HepG2 (cell line): ENCODE measurements around the gene HYAL2. TPM values are rescaled to one million over a fixed set of nuclear protein-coding genes. Genes with fewer than 3 reads are reported as not detected.

Source experiments
- CBX1 ChIP-seq: IDR thresholded peaks from one replicate; pipeline ENCODE4 v1.6.1; 2016; ENCODE audit warnings: antibody characterized with exemption, low read depth
- ELF3 ChIP-seq: IDR thresholded peaks from 2 replicates; pipeline ENCODE4 v1.6.1; 2016; ENCODE audit warnings: missing genetic modification reagents, missing compliant biosample characterization
- HNRNPH1 ChIP-seq: fragments of 200-400 bp; formaldehyde crosslinking; optimal IDR thresholded peaks from 2 replicates; pipeline ENCODE3; 2017; ENCODE audit warnings: mild to moderate bottlenecking, low read depth, low read length
- KDM1A ChIP-seq: IDR thresholded peaks from 2 replicates; pipeline ENCODE4 v1.6.1; 2016; ENCODE audit warnings: missing compliant biosample characterization
- KLF12 ChIP-seq: sonication (generic); formaldehyde crosslinking; IDR thresholded peaks from 2 replicates; pipeline ENCODE4 v1.4.0; 2020; ENCODE audit warnings: missing genetic modification reagents, borderline replicate concordance
- KLF6 ChIP-seq: IDR thresholded peaks from 2 replicates; pipeline ENCODE4 v1.8.0; 2016; ENCODE audit warnings: missing biosample characterization, missing genetic modification reagents
- MBNL3 ChIP-seq: fragments of 250-450 bp; sonication (Bioruptor Pico); conservative IDR thresholded peaks from 2 replicates; pipeline ENCODE4 v1.8.0; 2022; ENCODE audit warnings: mild to moderate bottlenecking, inconsistent platforms
- MED13 ChIP-seq: sonication (generic); formaldehyde crosslinking; IDR thresholded peaks from 2 replicates; pipeline ENCODE4 v1.5.0; 2020; ENCODE audit warnings: missing genetic modification reagents
- PBX3 ChIP-seq: sonication (generic); formaldehyde crosslinking; IDR thresholded peaks from 2 replicates; pipeline ENCODE4 v1.8.1; 2023; ENCODE audit warnings: missing genetic modification reagents, inconsistent platforms, borderline replicate concordance
- REPIN1 ChIP-seq: sonication (generic); formaldehyde crosslinking; IDR thresholded peaks from 2 replicates; pipeline ENCODE4 v1.8.0; 2022; ENCODE audit warnings: missing genetic modification reagents, low read depth, mild to moderate bottlenecking, borderline replicate concordance
- SNAI1 ChIP-seq: sonication (generic); formaldehyde crosslinking; IDR thresholded peaks from 2 replicates; pipeline ENCODE4 v1.5.0; 2020; ENCODE audit warnings: mild to moderate bottlenecking, missing genetic modification reagents, borderline replicate concordance
- TP53 ChIP-seq: sonication (generic); formaldehyde crosslinking; conservative IDR thresholded peaks from 2 replicates; pipeline ENCODE4 v1.4.0; 2020; ENCODE audit warnings: missing genetic modification reagents
- ZFP82 ChIP-seq: sonication (generic); formaldehyde crosslinking; IDR thresholded peaks from 2 replicates; pipeline ENCODE4 v1.5.1; 2020; ENCODE audit warnings: mild to moderate bottlenecking, missing genetic modification reagents, borderline replicate concordance
- ZNF225 ChIP-seq: sonication (generic); formaldehyde crosslinking; IDR thresholded peaks from 2 replicates; pipeline ENCODE4 v1.4.0; 2020; ENCODE audit warnings: mild to moderate bottlenecking, missing genetic modification reagents
- ZNF234 ChIP-seq: sonication (generic); formaldehyde crosslinking; conservative IDR thresholded peaks from 2 replicates; pipeline ENCODE4 v1.5.1; 2020; ENCODE audit warnings: mild to moderate bottlenecking, missing genetic modification reagents
- ZNF430 ChIP-seq: sonication (generic); formaldehyde crosslinking; IDR thresholded peaks from 2 replicates; pipeline ENCODE4 v1.9.0; 2021; ENCODE audit warnings: mild to moderate bottlenecking, missing genetic modification reagents
- ZNF713 ChIP-seq: sonication (generic); formaldehyde crosslinking; IDR thresholded peaks from 2 replicates; pipeline ENCODE4 v1.4.0; 2020; ENCODE audit warnings: mild to moderate bottlenecking, missing genetic modification reagents
- ZNF775 ChIP-seq: sonication (generic); formaldehyde crosslinking; IDR thresholded peaks from 2 replicates; pipeline ENCODE4 v1.4.0; 2020; ENCODE audit warnings: missing genetic modification reagents, mild to moderate bottlenecking, moderate library complexity, borderline replicate concordance
- ZNF891 ChIP-seq: sonication (generic); formaldehyde crosslinking; IDR thresholded peaks from 2 replicates; pipeline ENCODE4 v1.5.0; 2020; ENCODE audit warnings: mild to moderate bottlenecking, missing genetic modification reagents
- polyA plus RNA-seq, 8 experiments: library from polyadenylated mRNA; depleted of rRNA in 3 of 8; stranded (reverse) in 7 of 8; unstranded in 1 of 8; fragments of >200 nt; fragmentation: Illumina TruSeq in 4 of 8; extraction: Trizol in 4 of 8; gene quantifications; 2 replicates each; pipeline versions ENCODE4 v1.2.1 to v1.2.3, GENCODE V29; 2011 to 2016; ENCODE audit warnings: low read depth in 4 of 8, missing spikeins in 1 of 8, mixed read lengths in 1 of 8; ENCODE audit not compliant: insufficient read depth in 1 of 8
- total RNA-seq, 5 experiments: library from RNA; depleted of rRNA; stranded (reverse); fragments of >200 nt; fragmentation: Illumina TruSeq; extraction: Trizol; gene quantifications; 2 replicates each; pipeline ENCODE4 v1.2.3, GENCODE V29; 2016; ENCODE audit warnings: low read depth in 1 of 5
- TF ChIP-seq, protein P1 (sequence below), 2 experiments: sonication (generic) in 1 of 2; formaldehyde crosslinking in 1 of 2; IDR thresholded peaks; 2 replicates each; pipeline versions ENCODE4 v1.4.0 to v1.6.1; 2018 to 2020; ENCODE audit warnings: missing genetic modification reagents in 2 of 2, borderline replicate concordance in 1 of 2, low read depth in 1 of 2, mild to moderate bottlenecking in 1 of 2, missing biosample characterization in 1 of 2
- TF ChIP-seq, protein P2 (sequence below): sonication (generic); formaldehyde crosslinking; IDR thresholded peaks from 2 replicates; pipeline ENCODE4 v1.4.0; 2020; ENCODE audit warnings: mild to moderate bottlenecking, missing genetic modification reagents
- TF ChIP-seq, protein P3 (sequence below): sonication (generic); formaldehyde crosslinking; conservative IDR thresholded peaks from 2 replicates; pipeline ENCODE4 v1.8.0; 2022; ENCODE audit warnings: low read depth, missing genetic modification reagents
- TF ChIP-seq, protein P4 (sequence below): sonication (generic); formaldehyde crosslinking; IDR thresholded peaks from 2 replicates; pipeline ENCODE4 v1.4.0; 2020; ENCODE audit warnings: mild to moderate bottlenecking, low read depth, missing genetic modification reagents

HYAL2 gene
- total and polyA plus RNA-seq, 2 of the 13 experiments (the other 11 are each of a cell fraction or from before 2014, with no cell fraction given), result 76.2 to 102 TPM

DNA sequence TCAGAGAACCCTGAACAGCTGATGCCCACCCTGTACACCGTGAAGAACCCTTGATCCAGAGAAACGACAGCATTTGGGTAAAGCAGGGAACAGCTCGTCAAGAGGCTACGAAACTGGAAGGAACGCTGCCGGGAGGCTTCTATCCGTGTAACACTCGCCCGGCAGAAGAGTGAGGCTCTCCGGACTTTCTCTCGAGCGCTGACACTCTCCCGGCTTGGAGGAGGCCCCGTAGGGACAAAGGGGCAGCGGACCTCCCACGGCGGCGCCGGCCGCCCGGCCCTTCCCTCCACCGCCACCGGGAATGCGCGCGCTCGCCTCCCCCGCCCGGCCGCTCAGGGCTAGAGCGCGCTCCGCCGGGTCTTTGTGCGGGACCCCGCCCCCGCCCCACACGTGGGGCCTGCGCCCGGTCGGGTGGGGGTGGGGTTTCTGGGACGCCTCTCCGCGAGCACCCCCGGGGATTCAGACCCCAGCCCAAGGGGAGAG is 1.7 kb downstream of the HYAL2 start (continued):
- TF ChIP-seq ZNF775 (no peak), PBX3 (no peak), ZNF225 (peak; percentile 18; the same call in 1 of the 2 replicates), CBX1 (no peak), ZNF891 (0 out of 2 replicates have a peak, but pooled peaks have one; percentile 24), HNRNPH1 (no peak), ZNF713 (CRISPR knock-in tag) (no peak), REPIN1 (CRISPR knock-in tag) (no peak), MED13 (no peak), KDM1A (CRISPR knock-in tag) (no peak), ZFP82 (CRISPR knock-in tag) (no peak), ZNF234 (CRISPR knock-in tag) (no peak), TP53 (CRISPR knock-in tag) (no peak), ELF3 (no peak), SNAI1 (CRISPR knock-in tag) (no peak), ZNF430 (CRISPR knock-in tag) (no peak), KLF6 (peak; percentile 39; the same call in 1 of the 2 replicates), MBNL3 (CRISPR knock-in tag) (no peak), KLF12 (CRISPR knock-in tag) (peak; percentile 40; the same call in 1 of the 2 replicates)
- TF ChIP-seq, protein P1, sequence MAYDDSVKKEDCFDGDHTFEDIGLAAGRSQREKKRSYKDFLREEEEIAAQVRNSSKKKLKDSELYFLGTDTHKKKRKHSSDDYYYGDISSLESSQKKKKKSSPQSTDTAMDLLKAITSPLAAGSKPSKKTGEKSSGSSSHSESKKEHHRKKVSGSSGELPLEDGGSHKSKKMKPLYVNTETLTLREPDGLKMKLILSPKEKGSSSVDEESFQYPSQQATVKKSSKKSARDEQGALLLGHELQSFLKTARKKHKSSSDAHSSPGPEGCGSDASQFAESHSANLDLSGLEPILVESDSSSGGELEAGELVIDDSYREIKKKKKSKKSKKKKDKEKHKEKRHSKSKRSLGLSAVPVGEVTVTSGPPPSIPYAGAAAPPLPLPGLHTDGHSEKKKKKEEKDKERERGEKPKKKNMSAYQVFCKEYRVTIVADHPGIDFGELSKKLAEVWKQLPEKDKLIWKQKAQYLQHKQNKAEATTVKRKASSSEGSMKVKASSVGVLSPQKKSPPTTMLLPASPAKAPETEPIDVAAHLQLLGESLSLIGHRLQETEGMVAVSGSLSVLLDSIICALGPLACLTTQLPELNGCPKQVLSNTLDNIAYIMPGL (CRISPR knock-in tag; IDR thresholded peaks at IDR 0.05; ENCODE audit: borderline replicate concordance in 1 of 2, low read depth in 1 of 2), result no peak; a peak in 2 of 4 replicates
- TF ChIP-seq, protein P2, sequence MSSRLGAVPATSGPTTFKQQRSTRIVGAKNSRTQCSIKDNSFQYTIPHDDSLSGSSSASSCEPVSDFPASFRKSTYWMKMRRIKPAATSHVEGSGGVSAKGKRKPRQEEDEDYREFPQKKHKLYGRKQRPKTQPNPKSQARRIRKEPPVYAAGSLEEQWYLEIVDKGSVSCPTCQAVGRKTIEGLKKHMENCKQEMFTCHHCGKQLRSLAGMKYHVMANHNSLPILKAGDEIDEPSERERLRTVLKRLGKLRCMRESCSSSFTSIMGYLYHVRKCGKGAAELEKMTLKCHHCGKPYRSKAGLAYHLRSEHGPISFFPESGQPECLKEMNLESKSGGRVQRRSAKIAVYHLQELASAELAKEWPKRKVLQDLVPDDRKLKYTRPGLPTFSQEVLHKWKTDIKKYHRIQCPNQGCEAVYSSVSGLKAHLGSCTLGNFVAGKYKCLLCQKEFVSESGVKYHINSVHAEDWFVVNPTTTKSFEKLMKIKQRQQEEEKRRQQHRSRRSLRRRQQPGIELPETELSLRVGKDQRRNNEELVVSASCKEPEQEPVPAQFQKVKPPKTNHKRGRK (CRISPR knock-in tag), result no peak
- TF ChIP-seq, protein P3, sequence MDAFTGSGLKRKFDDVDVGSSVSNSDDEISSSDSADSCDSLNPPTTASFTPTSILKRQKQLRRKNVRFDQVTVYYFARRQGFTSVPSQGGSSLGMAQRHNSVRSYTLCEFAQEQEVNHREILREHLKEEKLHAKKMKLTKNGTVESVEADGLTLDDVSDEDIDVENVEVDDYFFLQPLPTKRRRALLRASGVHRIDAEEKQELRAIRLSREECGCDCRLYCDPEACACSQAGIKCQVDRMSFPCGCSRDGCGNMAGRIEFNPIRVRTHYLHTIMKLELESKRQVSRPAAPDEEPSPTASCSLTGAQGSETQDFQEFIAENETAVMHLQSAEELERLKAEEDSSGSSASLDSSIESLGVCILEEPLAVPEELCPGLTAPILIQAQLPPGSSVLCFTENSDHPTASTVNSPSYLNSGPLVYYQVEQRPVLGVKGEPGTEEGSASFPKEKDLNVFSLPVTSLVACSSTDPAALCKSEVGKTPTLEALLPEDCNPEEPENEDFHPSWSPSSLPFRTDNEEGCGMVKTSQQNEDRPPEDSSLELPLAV (CRISPR knock-in tag), result no peak
- TF ChIP-seq, protein P4, sequence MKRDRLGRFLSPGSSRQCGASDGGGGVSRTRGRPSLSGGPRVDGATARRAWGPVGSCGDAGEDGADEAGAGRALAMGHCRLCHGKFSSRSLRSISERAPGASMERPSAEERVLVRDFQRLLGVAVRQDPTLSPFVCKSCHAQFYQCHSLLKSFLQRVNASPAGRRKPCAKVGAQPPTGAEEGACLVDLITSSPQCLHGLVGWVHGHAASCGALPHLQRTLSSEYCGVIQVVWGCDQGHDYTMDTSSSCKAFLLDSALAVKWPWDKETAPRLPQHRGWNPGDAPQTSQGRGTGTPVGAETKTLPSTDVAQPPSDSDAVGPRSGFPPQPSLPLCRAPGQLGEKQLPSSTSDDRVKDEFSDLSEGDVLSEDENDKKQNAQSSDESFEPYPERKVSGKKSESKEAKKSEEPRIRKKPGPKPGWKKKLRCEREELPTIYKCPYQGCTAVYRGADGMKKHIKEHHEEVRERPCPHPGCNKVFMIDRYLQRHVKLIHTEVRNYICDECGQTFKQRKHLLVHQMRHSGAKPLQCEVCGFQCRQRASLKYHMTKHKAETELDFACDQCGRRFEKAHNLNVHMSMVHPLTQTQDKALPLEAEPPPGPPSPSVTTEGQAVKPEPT (CRISPR knock-in tag), result 0 out of 2 replicates have a peak, but pooled peaks have one; percentile 51
